SK-N-SH (cell line): Measurements from ENCODE around the gene UBE2E2. TPM values are rescaled to one million over a fixed set of nuclear protein-coding genes. Genes with fewer than 3 reads are reported as not detected.

Experiments
- CTCF ChIA-PET: fragments of 300-600, 350-600 bp; formaldehyde crosslinking; extraction: SDS; loops from one replicate; lab custom pipeline; 2021; lab: Yijun Ruan, JAX
- POLR2A ChIA-PET: fragments of 350-600 bp; sonication (Branson Sonifier 250); formaldehyde crosslinking; extraction: SDS; loops from one replicate; lab custom pipeline; 2020; ENCODE audit warnings: antibody characterized with exemption, inconsistent platforms; lab: Yijun Ruan, JAX
- DNase-seq: peaks from one replicate; pipeline ENCODE4 v3.0.0; 2012
- H2AFZ ChIP-seq: fragments of 200-600 bp; sonication (generic); 2 replicates; pipeline ENCODE4 v1.8.1; 2016; ENCODE audit warnings: antibody characterized with exemption, mild to moderate bottlenecking, low read depth
- H3F3A ChIP-seq: fragments of 200-600 bp; sonication (generic); replicated peaks from 2 replicates; pipeline ENCODE3; 2016; ENCODE audit warnings: antibody characterized with exemption, mild to moderate bottlenecking; ENCODE audit not compliant: insufficient read depth
- H3K27ac ChIP-seq, 2 experiments: fragments of 200-500 bp in 1 of 2; fragments of 200-600 bp in 1 of 2; sonication (Bioruptor generic) in 1 of 2; sonication (generic), shearing (Covaris generic) in 1 of 2; 2 replicates each; pipeline versions ENCODE4 v1.5.1 to v1.6.1; 2014 to 2016; ENCODE audit warnings: low read depth in 2 of 2, inconsistent platforms in 1 of 2, low read length in 1 of 2, mild to moderate bottlenecking in 1 of 2, mixed read lengths in 1 of 2
- H3K27me3 ChIP-seq: fragments of 200-600 bp; sonication (generic), shearing (Covaris generic); 2 replicates; pipeline ENCODE4 v1.6.1; 2016; ENCODE audit warnings: mixed run types; ENCODE audit not compliant: insufficient read depth
- H3K36me3 ChIP-seq, 2 experiments: fragments of 200-500 bp in 1 of 2; fragments of 200-600 bp in 1 of 2; sonication (Bioruptor generic) in 1 of 2; sonication (generic) in 1 of 2; replicated peaks in 1 of 2; 2 replicates each; pipeline versions ENCODE3 to v1.5.1; 2014 to 2016; ENCODE audit warnings: low read length in 1 of 2, mild to moderate bottlenecking in 1 of 2; ENCODE audit not compliant: insufficient read depth in 2 of 2, control insufficient read depth in 1 of 2
- H3K4me1 ChIP-seq, 2 experiments: fragments of 200-500 bp in 1 of 2; fragments of 200-600 bp in 1 of 2; sonication (Bioruptor generic) in 1 of 2; sonication (generic), shearing (Covaris generic) in 1 of 2; 2 replicates each; pipeline versions ENCODE4 v1.5.1 to v1.6.1; 2014 to 2016; ENCODE audit warnings: low read depth in 1 of 2, low read length in 1 of 2, mixed run types in 1 of 2; ENCODE audit not compliant: insufficient read depth in 2 of 2, control insufficient read depth in 1 of 2
- H3K4me2 ChIP-seq: fragments of 200-600 bp; sonication (generic), shearing (Covaris generic); 2 replicates; pipeline ENCODE4 v1.6.1; 2017; ENCODE audit warnings: mixed run types
- H3K4me3 ChIP-seq, 2 experiments: fragments of 200-500 bp in 1 of 2; fragments of 200-600 bp in 1 of 2; sonication (Bioruptor generic) in 1 of 2; sonication (generic), shearing (Covaris generic) in 1 of 2; 2 replicates each; pipeline versions ENCODE4 v1.5.1 to v1.8.1; 2014 to 2016; ENCODE audit warnings: low read depth in 2 of 2, inconsistent platforms in 1 of 2, low read length in 1 of 2, mild to moderate bottlenecking in 1 of 2, mixed read lengths in 1 of 2, moderate library complexity in 1 of 2
- H3K79me2 ChIP-seq: fragments of 200-600 bp; sonication (generic); 2 replicates; pipeline ENCODE4 v1.8.1; 2017; ENCODE audit warnings: mild to moderate bottlenecking; ENCODE audit not compliant: insufficient read depth
- H3K9ac ChIP-seq: fragments of 200-600 bp; sonication (generic); 2 replicates; pipeline ENCODE4 v1.6.1; 2017; ENCODE audit warnings: mixed run types
- H3K9me2 ChIP-seq: fragments of 200-600 bp; sonication (generic); 2 replicates; pipeline ENCODE4 v1.6.1; 2017; ENCODE audit warnings: mixed run types
- H3K9me3 ChIP-seq: fragments of 200-600 bp; sonication (generic); 2 replicates; pipeline ENCODE4 v1.6.1; 2017; ENCODE audit warnings: mixed run types, mild to moderate bottlenecking, moderate library complexity
- H4K20me1 ChIP-seq: fragments of 200-600 bp; sonication (generic); 2 replicates; pipeline ENCODE4 v1.6.1; 2017; ENCODE audit warnings: mild to moderate bottlenecking, mixed run types; ENCODE audit not compliant: insufficient read depth
- EP300 ChIP-seq, 2 experiments: IDR thresholded peaks; 2 replicates each; pipeline versions ENCODE4 v1.4.0 to v1.6.1; 2012; ENCODE audit warnings: borderline replicate concordance in 1 of 2, low read depth in 1 of 2, low read length in 1 of 2
- EZH2phosphoT487 ChIP-seq: fragments of 200-600 bp; sonication (generic); IDR thresholded peaks from 2 replicates; pipeline ENCODE4 v1.6.1; 2017; ENCODE audit warnings: low read depth, mixed run types, mild to moderate bottlenecking, antibody characterized with exemption, moderate library complexity, borderline replicate concordance
- FOSL2 ChIP-seq: IDR thresholded peaks from 2 replicates; pipeline ENCODE4 v1.4.0; 2012; ENCODE audit warnings: low read depth, mild to moderate bottlenecking, moderate library complexity, borderline replicate concordance
- FOXJ3 ChIP-seq: sonication (generic); formaldehyde crosslinking; IDR thresholded peaks from 2 replicates; pipeline ENCODE4 v1.5.1; 2020; ENCODE audit warnings: mild to moderate bottlenecking, missing genetic modification reagents
- GATA2 ChIP-seq: sonication (generic); formaldehyde crosslinking; IDR thresholded peaks from 2 replicates; pipeline ENCODE4 v1.5.0; 2020; ENCODE audit warnings: mild to moderate bottlenecking, missing genetic modification reagents
- JUND ChIP-seq: IDR thresholded peaks from 2 replicates; pipeline ENCODE4 v1.4.0; 2012
- MAX ChIP-seq: IDR thresholded peaks from 2 replicates; pipeline ENCODE4 v1.4.0; 2012; ENCODE audit warnings: low read depth
- MXI1 ChIP-seq: IDR thresholded peaks from 2 replicates; pipeline ENCODE4 v1.6.1; 2012; ENCODE audit warnings: mild to moderate bottlenecking, low read depth, low read length, improper control_type of control experiment
- NFIC ChIP-seq: IDR thresholded peaks from 2 replicates; pipeline ENCODE4 v1.4.0; 2012; ENCODE audit warnings: borderline replicate concordance
- PBX3 ChIP-seq: IDR thresholded peaks from 2 replicates; pipeline ENCODE4; 2012
- POLR2AphosphoS5 ChIP-seq: IDR thresholded peaks from 2 replicates; pipeline ENCODE4 v1.6.1; 2012; ENCODE audit warnings: low read depth, low read length
- RAD21 ChIP-seq: IDR thresholded peaks from 2 replicates; pipeline ENCODE4 v1.6.1; 2012; ENCODE audit warnings: mild to moderate bottlenecking, low read length
- RCOR1 ChIP-seq: fragments of 150-350 bp; IDR thresholded peaks from 2 replicates; pipeline ENCODE4 v1.6.1; 2017; ENCODE audit warnings: antibody characterized with exemption, low read length
- REST ChIP-seq: IDR thresholded peaks from 2 replicates; pipeline ENCODE4 v1.6.1; 2012; ENCODE audit warnings: mild to moderate bottlenecking, low read depth, low read length, moderate library complexity
- RFX5 ChIP-seq: IDR thresholded peaks from 2 replicates; pipeline ENCODE4 v1.6.1; 2012; ENCODE audit warnings: mild to moderate bottlenecking, improper control_type of control experiment, low read length
- RXRA ChIP-seq: IDR thresholded peaks from 2 replicates; pipeline ENCODE4 v1.4.0; 2012; ENCODE audit warnings: low read depth, mild to moderate bottlenecking, borderline replicate concordance
- SIN3A ChIP-seq: IDR thresholded peaks from 2 replicates; pipeline ENCODE4 v1.6.1; 2012; ENCODE audit warnings: low read depth, mild to moderate bottlenecking, low read length, moderate library complexity, borderline replicate concordance
- SMC3 ChIP-seq: IDR thresholded peaks from 2 replicates; pipeline ENCODE4 v1.6.1; 2012; ENCODE audit warnings: low read depth, low read length, improper control_type of control experiment
- TEAD4 ChIP-seq: IDR thresholded peaks from 2 replicates; pipeline ENCODE4 v1.4.0; 2012; ENCODE audit warnings: mild to moderate bottlenecking, borderline replicate concordance; ENCODE audit not compliant: insufficient read depth
- USF1 ChIP-seq: IDR thresholded peaks from 2 replicates; pipeline ENCODE4 v1.4.0; 2012; ENCODE audit warnings: low read depth, borderline replicate concordance
- USF2 ChIP-seq: fragments of 150-350 bp; IDR thresholded peaks from 2 replicates; pipeline ENCODE4 v1.6.1; 2017; ENCODE audit warnings: antibody characterized with exemption, low read length, low read depth, borderline replicate concordance
- YY1 ChIP-seq: IDR thresholded peaks from 2 replicates; pipeline ENCODE4 v1.4.0; 2012; ENCODE audit warnings: low read depth, mild to moderate bottlenecking
- WGBS: methylation state at CpG from one replicate; pipeline ENCODE4 v1.1.6; 2017; ENCODE audit warnings: low lambda C conversion rate; 5-methylcytosine and 5-hydroxymethylcytosine counted together
- polyA plus RNA-seq, 3 experiments: library from polyadenylated mRNA; depleted of rRNA; stranded (reverse); fragments of >200 nt; gene quantifications; 2 replicates each; pipeline ENCODE4 v1.2.3, GENCODE V29; 2012

Gene UBE2E2
- polyA plus RNA-seq, 1 of the 3 experiments (the other 2 are of a cell fraction) = 46.4 TPM

GRCh38 chr3:23182996-23183513 is 20.1 kb upstream of the UBE2E2 start:
- Histone ChIP-seq H3K9ac (no peak overlapping the region), H3K79me2 (no peaks in the 10 kb centered on the region), H3K4me2 (no peak overlapping the region), H3K9me2 (no peaks in the 10 kb centered on the region), H2AFZ (no peak overlapping the region), H3K27ac (no peak overlapping the region), H3K4me1 (no peaks in the 10 kb centered on the region), H3K9me3 (no peaks in the 10 kb centered on the region), H4K20me1 (no peaks in the 10 kb centered on the region), H3K36me3 (no peaks in the 10 kb centered on the region), H3F3A (no peaks in the 10 kb centered on the region), H3K4me3 (no peak overlapping the region), H3K27me3 (no peaks in the 10 kb centered on the region)
- TF ChIP-seq RCOR1 (no peak), REST (no peak), YY1 (no peak), RFX5 (no peak), GATA2 (CRISPR knock-in tag) (no peak), SMC3 (no peak), SIN3A (no peak)
- ChIA-PET CTCF (interaction anchor here (0.5 kb wide), 1 partner anchor 474 kb away, joined by 3 read pairs; no protein-coding TSS in a partner anchor), POLR2A (interaction anchor here (0.8 kb wide), 1 partner anchor 734 kb away, joined by 4 read pairs; no protein-coding TSS in a partner anchor)
- DNase-seq = no peak
- 64% methylated on average over 3 of the region's 3 CpGs for WGBS

- Histone ChIP-seq H3K9me3 (no peaks in the 10 kb centered on the region), H3K9ac (no peak overlapping the region), H3K4me1 (no peaks in the 10 kb centered on the region), H3K9me2 (no peaks in the 10 kb centered on the region), H3K4me3 (no peak overlapping the region), H2AFZ (no peak overlapping the region), H4K20me1 (no peaks in the 10 kb centered on the region), H3K27ac (no peak overlapping the region), H3F3A (no peaks in the 10 kb centered on the region), H3K4me2 (no peak overlapping the region), H3K36me3 (no peaks in the 10 kb centered on the region), H3K27me3 (no peaks in the 10 kb centered on the region), H3K79me2 (no peaks in the 10 kb centered on the region)
- 48% methylated on average over 3 of the region's 3 CpGs for WGBS
- POLR2A ChIA-PET = no interaction called here
- DNase-seq = peak; percentile 4
- CTCF ChIA-PET = no interaction called here
- TF ChIP-seq MAX (no peak), FOXJ3 (CRISPR knock-in tag) (no peak), SIN3A (no peak), EP300 (IDR thresholded peaks at IDR 0.05; ENCODE audit: borderline replicate concordance in 1 of 2, low read depth in 1 of 2, low read length in 1 of 2) (no peak), NFIC (no peak), PBX3 (no peak), FOSL2 (no peak), TEAD4 (no peak), USF2 (no peak), RXRA (no peak), USF1 (no peak), JUND (no peak), POLR2AphosphoS5 (no peak), SMC3 (peak; percentile 40), MXI1 (no peak), RAD21 (peak; percentile 54), EZH2phosphoT487 (no peak)
Observed at GRCh38 chr3:23183731-23184130, 19.4 kb upstream of the UBE2E2 start.
